ENCODE measurements around the gene UBE2F.
"Not testable (repeated sequence)": the region's sequence is repeated elsewhere in the genome, so short reads cannot be mapped to it uniquely, and the experiment has no call there.

Gene UBE2F

GRCh38 chr2:237944302-237944701, 22.5 kb upstream of the UBE2F start:
- DNase-seq (ENCODE audit: low spot score), result no peak

GRCh38 chr2:237946423-237946822, 20.4 kb upstream of the UBE2F start:
- DNase-seq (ENCODE audit: low spot score), result no peak

- not testable (repeated sequence) for DNase-seq (ENCODE audit: low spot score)
Observed at GRCh38 chr2:237951354-237951753, 15.5 kb upstream of the UBE2F start.

- DNase-seq (ENCODE audit: low spot score), result no peak
Observed at GRCh38 chr2:237951878-237952277, 14.9 kb upstream of the UBE2F start.

GRCh38 chr2:237952851-237953250, 14.0 kb upstream of the UBE2F start:
- no peak for DNase-seq (ENCODE audit: low spot score)

- DNase-seq (ENCODE audit: low spot score), result no peak
Observed at GRCh38 chr2:237955640-237956401, 11.0 kb upstream of the UBE2F start.

- DNase-seq (ENCODE audit: low spot score), result no peak
Observed at GRCh38 chr2:237956402-237956736, 10.4 kb upstream of the UBE2F start.

- no peak for DNase-seq (ENCODE audit: low spot score)
Observed at GRCh38 chr2:237961637-237962036, 5.2 kb upstream of the UBE2F start.

GRCh38 chr2:237962432-237963084, 4.3 kb upstream of the UBE2F start:
- DNase-seq (ENCODE audit: low spot score), result no peak

- DNase-seq (ENCODE audit: low spot score), result not testable (repeated sequence)
Observed at GRCh38 chr2:237963490-237963991, 3.3 kb upstream of the UBE2F start.

- DNase-seq (ENCODE audit: low spot score), result no peak
Observed at GRCh38 chr2:237964194-237964577, 2.6 kb upstream of the UBE2F start.

- DNase-seq (ENCODE audit: low spot score), result no peak
Observed at GRCh38 chr2:237964578-237965404, 2.0 kb upstream of the UBE2F start.

- not testable (repeated sequence) for DNase-seq (ENCODE audit: low spot score)
Observed at GRCh38 chr2:237965844-237966243, 970 bp upstream of the UBE2F start.

- DNase-seq (ENCODE audit: low spot score), result no peak
Observed at GRCh38 chr2:237966250-237966564, 607 bp upstream of the UBE2F start.

GRCh38 chr2:237967463-237967951, 693 bp downstream of the UBE2F start:
- no peak for DNase-seq (ENCODE audit: low spot score)

- DNase-seq (ENCODE audit: low spot score), result no peak
Observed at GRCh38 chr2:237968048-237968862, 1.4 kb downstream of the UBE2F start.

- no peak for DNase-seq (ENCODE audit: low spot score)
Observed at GRCh38 chr2:237971661-237972060, 4.8 kb downstream of the UBE2F start.

GRCh38 chr2:237972211-237972610, 5.4 kb downstream of the UBE2F start:
- no peak for DNase-seq (ENCODE audit: low spot score)

- no peak for DNase-seq (ENCODE audit: low spot score)
Observed at GRCh38 chr2:237972936-237973335, 6.1 kb downstream of the UBE2F start.

GRCh38 chr2:237977380-237977779, 10.6 kb downstream of the UBE2F start:
- no peak for DNase-seq (ENCODE audit: low spot score)

- no peak for DNase-seq (ENCODE audit: low spot score)
Observed at GRCh38 chr2:237978058-237978712, 11.4 kb downstream of the UBE2F start.

Measured in left forelimb (tissue), 1 donor.